ES-I3 (cell line): Measurements from ENCODE around the gene PSMB1.
"Not testable (repeated sequence)": the region's sequence is repeated elsewhere in the genome, so short reads cannot be mapped to it uniquely, and the experiment has no call there.

Experiments used
- H3K36me3 ChIP-seq: 2 replicates; pipeline ENCODE4 v1.6.1; 2013; ENCODE audit warnings: mild to moderate bottlenecking, low read length, control low read depth, moderate library complexity; ENCODE audit not compliant: insufficient read depth
- H3K4me1 ChIP-seq: 2 replicates; pipeline ENCODE4 v1.6.1; 2013; ENCODE audit warnings: mild to moderate bottlenecking, control low read depth, low read length; ENCODE audit not compliant: insufficient read depth
- H3K9ac ChIP-seq: 2 replicates; pipeline ENCODE4 v1.6.1; 2013; ENCODE audit warnings: low read depth, mild to moderate bottlenecking, low read length, moderate library complexity
- H3K9me3 ChIP-seq: 2 replicates; pipeline ENCODE4 v1.6.1; 2013; ENCODE audit warnings: mild to moderate bottlenecking, low read length, moderate library complexity; ENCODE audit not compliant: control insufficient read depth, insufficient read depth

PSMB1 gene

DNA sequence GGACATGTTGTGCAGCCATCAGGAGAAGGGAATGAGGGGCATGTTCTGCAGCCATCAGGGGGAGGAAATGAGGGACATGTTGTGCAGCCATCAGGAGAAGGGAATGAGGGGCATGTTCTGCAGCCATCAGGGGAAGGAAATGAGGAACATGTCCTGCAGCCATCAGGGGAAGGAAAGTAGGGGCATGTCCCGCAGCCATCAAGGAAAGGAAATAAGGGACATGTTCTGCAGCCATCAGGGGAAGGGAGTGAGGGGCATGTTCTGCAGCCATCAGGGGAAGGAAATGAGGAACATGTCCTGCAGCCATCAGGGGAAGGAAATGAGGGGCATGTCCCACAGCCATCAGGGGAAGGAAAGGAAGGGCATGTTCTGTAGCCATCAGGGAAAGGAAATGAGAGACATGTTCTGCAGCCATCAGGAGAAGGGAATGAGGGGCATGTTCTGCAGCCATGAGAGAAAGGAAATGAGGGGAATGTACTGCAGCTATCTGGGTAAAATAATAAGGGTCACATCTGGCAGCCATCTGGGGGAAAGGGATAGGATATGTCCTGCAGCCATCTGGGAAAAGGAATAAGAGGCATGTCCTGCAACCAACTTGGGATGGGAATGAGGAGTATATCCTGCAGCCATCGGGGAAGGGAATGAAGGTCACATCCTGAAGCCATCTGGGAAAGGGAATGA is 50.2 kb downstream of the PSMB1 start:
- H3K9ac ChIP-seq, H3K36me3 ChIP-seq, H3K9me3 ChIP-seq, H3K4me1 ChIP-seq: not testable (repeated sequence)

DNA sequence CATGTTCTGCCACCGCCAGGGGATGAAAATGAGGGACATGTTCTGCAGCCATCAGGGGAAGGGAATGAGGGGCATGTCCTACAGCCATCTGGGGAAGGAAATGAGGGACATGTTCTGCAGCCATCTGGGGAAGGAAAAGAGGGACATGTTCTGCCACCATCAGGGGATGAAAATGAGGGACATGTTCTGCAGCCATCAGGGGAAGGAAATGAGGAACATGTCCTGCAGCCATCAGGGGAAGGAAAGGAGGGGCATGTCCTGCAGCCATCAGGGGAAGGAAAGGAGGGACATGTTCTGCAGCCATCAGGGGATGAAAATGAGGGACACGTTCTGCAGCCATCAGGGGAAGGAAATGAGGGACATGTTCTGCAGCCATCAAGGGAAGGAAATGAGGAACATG is 50.8 kb downstream of the PSMB1 start:
- H3K36me3 ChIP-seq, H3K9ac ChIP-seq, H3K4me1 ChIP-seq, H3K9me3 ChIP-seq: not testable (repeated sequence)

DNA sequence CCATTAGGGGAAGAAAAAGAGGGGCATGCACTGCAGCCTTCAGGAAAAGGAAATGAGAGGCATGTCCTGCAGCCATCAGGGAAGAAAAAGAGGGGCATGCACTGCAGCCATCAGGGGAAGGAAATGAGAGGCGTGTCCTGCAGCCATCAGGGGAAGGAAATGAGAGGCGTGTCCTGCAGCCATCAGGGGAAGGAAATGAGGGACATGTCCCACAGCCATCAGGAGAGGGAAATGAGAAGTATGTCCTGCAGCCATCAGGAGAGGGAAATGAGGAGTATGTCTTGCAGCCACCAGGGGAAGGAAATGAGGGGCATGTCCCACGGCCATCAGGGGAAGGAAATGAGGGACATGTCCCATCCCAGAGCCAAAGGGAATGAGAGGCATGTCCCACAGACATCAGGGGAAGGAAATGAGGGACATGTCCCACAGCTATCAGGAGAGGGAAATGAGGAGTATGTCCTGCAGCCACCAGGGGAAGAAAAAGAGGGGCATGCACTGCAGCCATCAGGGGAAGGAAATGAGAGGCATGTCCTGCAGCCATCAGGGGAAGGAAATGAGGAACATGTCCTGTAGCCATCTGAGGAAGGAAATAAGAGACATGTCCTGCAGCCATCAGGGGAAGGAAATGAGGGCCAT is 52.0 kb downstream of the PSMB1 start:
- Histone ChIP-seq H3K9me3 (no peaks in the 10 kb centered on the region; the same call in 1 of the 2 replicates), H3K4me1 (0 out of 2 replicates have a peak, but pooled peaks cover 3% of the 10 kb centered on the region), H3K9ac (no peak overlapping the region), H3K36me3 (no peaks in the 10 kb centered on the region)

DNA sequence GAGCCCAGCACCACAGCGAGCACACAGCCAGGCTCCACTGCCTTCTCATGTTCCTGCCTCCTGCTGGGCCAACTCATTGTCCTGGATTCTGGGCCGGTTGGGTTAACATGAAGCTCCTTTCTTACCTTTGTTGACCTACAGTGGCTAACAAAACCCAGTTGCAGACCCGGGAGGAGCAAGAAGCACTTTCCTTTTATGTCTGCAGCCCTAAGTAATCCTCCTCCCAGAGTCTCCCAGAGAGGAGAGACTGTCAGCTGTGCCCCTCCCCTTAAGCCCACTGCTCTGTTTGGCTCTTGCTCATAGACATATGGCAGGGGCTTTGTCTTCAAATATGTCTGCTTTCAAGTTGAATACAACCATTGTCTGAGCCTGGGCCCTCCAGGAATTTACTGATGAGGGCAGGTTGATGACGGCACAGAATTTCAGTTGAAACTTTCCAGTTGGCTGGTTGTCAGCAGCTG is 55.2 kb downstream of the PSMB1 start:
- Histone ChIP-seq H3K4me1 (0 out of 2 replicates have a peak, but pooled peaks cover 3% of the 10 kb centered on the region), H3K36me3 (no peaks in the 10 kb centered on the region), H3K9ac (no peak overlapping the region), H3K9me3 (no peaks in the 10 kb centered on the region; the same call in 1 of the 2 replicates)

DNA sequence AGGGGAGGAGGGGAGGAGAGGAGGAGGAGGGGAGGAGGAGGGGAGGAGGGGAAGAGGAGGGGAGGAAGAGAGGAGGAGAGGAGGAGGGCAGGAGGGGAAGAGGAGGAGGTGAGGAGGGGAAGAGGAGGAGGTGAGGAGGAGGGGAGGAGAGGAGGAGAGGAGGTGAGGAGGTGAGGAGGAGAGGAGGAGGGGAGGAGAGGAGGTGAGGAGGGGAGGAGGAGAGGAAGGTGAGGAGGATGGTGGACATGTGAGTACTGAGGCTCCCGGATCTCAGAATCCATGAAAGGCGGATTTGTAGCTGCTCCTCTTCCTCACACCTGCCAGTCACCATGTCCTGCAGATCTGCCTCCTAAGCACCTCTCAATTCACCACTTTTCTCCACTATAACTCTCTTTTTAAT is 59.8 kb downstream of the PSMB1 start:
- Histone ChIP-seq H3K9ac (no peak overlapping the region), H3K9me3 (no peaks in the 10 kb centered on the region), H3K36me3 (no peaks in the 10 kb centered on the region), H3K4me1 (0 out of 2 replicates have a peak, but pooled peaks cover 3% of the 10 kb centered on the region)

DNA sequence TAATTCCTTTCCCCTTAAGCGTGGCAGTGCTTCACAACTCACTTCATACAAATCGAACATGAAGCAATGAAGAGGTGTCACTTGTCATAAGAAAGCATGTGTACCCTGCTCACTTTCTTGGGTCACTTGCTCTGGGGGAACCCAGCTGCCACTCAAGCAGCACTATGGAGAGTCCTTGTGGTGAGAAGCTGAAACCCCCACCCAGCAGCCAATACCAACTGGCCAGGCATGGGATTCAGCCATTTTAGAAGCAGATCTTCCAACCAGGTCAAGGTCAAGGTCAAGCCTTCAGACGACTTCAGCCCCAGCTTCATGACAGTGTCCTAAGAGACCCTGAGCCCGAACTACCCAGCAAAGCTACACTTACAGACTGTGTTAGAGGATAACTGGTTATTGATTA is 62.8 kb downstream of the PSMB1 start:
- no peaks in the 10 kb centered on the region for H3K4me1 ChIP-seq
- no peak overlapping the region for H3K9ac ChIP-seq
- H3K36me3 ChIP-seq: no peaks in the 10 kb centered on the region
- H3K9me3 ChIP-seq: no peaks in the 10 kb centered on the region

DNA sequence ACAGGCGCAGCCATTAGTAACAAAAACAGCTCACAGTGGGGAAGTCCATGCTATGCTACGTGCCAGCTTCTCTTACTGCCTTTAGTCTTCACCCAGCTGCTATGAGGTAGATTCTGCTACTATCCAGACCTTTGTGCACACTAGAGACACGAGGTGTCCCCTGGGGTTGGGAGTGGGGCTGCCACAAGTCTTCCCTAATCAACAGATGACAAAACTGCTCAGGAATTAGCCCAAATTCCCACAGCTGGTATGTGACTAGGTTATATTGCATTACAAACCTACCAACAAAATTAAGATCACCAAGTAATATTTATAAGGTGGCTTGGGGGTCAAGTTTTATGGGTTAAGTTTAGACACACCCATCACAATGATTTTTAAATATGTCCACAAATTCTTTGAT is 63.3 kb downstream of the PSMB1 start:
- Histone ChIP-seq H3K9ac (no peak overlapping the region), H3K36me3 (no peaks in the 10 kb centered on the region), H3K4me1 (no peaks in the 10 kb centered on the region), H3K9me3 (no peaks in the 10 kb centered on the region)

DNA sequence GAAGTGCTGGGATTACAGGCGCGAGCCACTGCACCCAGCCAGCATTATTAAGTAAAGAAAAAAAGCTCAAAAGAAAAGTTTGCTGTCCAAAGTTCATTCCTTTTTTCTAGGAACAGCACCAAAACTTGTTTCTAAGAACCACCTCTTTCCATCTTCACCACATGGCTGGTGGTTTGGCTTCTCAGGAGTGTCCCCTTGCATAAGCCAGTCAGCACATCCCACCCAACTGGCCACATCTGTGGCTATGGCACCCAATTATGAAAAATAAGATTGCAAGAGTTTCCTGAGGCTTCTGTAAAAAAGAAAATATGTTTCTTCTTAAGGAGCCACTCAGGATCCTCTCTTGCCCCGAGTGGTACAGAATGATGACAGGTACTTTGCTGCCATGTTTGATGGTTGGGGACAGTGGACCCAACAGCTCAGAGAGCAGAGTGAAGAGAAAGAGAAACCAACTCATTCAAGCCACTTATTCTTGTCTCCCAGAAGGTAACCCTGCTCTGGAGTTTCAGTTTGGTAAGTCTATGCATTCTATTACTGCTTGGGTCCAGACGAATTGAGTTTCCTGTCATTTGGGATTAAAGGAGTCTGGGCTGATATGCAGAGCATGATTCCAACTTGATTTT is 65.3 kb downstream of the PSMB1 start:
- Histone ChIP-seq H3K36me3 (no peaks in the 10 kb centered on the region), H3K9ac (no peak overlapping the region), H3K9me3 (peaks cover 3% of the 10 kb centered on the region; the same call in 1 of the 2 replicates), H3K4me1 (no peaks in the 10 kb centered on the region)

DNA sequence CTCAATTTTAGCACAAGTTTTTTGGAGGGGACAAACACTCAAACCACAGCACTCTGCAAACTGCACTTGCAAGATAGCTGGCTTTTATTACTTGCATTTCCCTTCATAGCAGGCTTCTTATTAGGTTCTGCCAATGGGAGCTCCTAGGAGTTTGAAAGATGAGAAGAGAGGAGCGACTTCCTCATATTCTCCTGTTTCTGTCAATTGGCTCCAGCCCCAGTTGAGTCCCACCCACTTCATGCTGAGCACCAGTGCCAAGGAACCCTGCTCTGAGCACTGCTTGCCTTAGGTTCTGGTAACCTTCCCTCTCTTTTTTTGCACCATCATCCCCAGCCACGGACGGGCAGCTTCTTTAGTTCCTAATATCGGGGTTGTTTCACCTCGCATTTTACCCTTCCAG is 67.9 kb downstream of the PSMB1 start:
- peaks cover 3% of the 10 kb centered on the region; the same call in 1 of the 2 replicates for H3K9me3 ChIP-seq
- no peak overlapping the region for H3K9ac ChIP-seq
- H3K4me1 ChIP-seq: no peaks in the 10 kb centered on the region
- no peaks in the 10 kb centered on the region for H3K36me3 ChIP-seq
